Stomach (tissue), 4 donors: ENCODE data around the gene LSM11.

Experiments
- POLR2A ChIP-seq, 4 donors: fragments of 450-650 bp; IDR thresholded peaks; one replicate each; pipeline ENCODE4 v1.6.1; 2016; ENCODE audit warnings: antibody characterized with exemption in 4 of 4, control low read depth in 2 of 4, mild to moderate bottlenecking in 1 of 4, moderate library complexity in 1 of 4
- TF ChIP-seq, protein P1 (sequence below), 7 experiments: fragments of 450-650 bp in 4 of 7; fragments of 200-600 bp in 3 of 7; sonication (generic) in 3 of 7; IDR thresholded peaks; one replicate each; pipeline ENCODE4 v1.5.1; 2016 to 2019; ENCODE audit warnings: antibody characterized with exemption in 7 of 7, control low read depth in 2 of 7, mild to moderate bottlenecking in 1 of 7

DNA sequence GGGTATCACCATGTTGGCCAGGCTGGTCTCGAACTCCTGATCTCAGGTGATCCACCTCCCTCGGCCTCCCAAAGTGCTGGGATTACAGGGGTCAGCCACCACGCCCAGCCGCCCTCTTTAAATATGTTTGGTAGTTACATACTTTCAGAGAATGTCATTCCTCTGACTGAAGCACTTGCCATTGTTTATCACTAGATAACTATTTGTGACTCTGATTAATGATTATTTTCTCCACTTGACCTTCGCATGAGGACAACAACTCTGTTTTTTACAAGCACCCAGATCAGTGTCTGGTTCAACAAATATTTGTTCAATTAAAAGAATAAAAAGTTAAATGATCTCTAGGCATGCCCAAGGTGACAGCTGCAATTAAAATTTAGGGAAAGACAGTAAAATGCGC lies 59.2 kb downstream of the LSM11 start:
- TF ChIP-seq, protein P1, sequence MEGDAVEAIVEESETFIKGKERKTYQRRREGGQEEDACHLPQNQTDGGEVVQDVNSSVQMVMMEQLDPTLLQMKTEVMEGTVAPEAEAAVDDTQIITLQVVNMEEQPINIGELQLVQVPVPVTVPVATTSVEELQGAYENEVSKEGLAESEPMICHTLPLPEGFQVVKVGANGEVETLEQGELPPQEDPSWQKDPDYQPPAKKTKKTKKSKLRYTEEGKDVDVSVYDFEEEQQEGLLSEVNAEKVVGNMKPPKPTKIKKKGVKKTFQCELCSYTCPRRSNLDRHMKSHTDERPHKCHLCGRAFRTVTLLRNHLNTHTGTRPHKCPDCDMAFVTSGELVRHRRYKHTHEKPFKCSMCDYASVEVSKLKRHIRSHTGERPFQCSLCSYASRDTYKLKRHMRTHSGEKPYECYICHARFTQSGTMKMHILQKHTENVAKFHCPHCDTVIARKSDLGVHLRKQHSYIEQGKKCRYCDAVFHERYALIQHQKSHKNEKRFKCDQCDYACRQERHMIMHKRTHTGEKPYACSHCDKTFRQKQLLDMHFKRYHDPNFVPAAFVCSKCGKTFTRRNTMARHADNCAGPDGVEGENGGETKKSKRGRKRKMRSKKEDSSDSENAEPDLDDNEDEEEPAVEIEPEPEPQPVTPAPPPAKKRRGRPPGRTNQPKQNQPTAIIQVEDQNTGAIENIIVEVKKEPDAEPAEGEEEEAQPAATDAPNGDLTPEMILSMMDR (IDR thresholded peaks at IDR 0.05) = no peak
- TF ChIP-seq POLR2A (IDR thresholded peaks at IDR 0.05) = no peak
